Muscle of back (tissue), 11 donors: ENCODE data around the gene PSD2. TPM values are rescaled to one million over a fixed set of nuclear protein-coding genes. Genes with fewer than 3 reads are reported as not detected.

Experiments
- DNase-seq, 3 donors: peaks; one replicate each; pipeline versions ENCODE4 v3.0.0 to v3.0.0-alpha.2; 2013
- polyA plus RNA-seq, 10 donors: library from polyadenylated mRNA; unstranded; fragments of 120-200 nt; gene quantifications; one replicate each; pipeline ENCODE4 v1.2.1, GENCODE V29; 2013; ENCODE audit not compliant: insufficient read length in 10 of 10

The PSD2 gene
- polyA plus RNA-seq, 10 donors: 0.16 to 0.46 (median 0.24) TPM

DNA sequence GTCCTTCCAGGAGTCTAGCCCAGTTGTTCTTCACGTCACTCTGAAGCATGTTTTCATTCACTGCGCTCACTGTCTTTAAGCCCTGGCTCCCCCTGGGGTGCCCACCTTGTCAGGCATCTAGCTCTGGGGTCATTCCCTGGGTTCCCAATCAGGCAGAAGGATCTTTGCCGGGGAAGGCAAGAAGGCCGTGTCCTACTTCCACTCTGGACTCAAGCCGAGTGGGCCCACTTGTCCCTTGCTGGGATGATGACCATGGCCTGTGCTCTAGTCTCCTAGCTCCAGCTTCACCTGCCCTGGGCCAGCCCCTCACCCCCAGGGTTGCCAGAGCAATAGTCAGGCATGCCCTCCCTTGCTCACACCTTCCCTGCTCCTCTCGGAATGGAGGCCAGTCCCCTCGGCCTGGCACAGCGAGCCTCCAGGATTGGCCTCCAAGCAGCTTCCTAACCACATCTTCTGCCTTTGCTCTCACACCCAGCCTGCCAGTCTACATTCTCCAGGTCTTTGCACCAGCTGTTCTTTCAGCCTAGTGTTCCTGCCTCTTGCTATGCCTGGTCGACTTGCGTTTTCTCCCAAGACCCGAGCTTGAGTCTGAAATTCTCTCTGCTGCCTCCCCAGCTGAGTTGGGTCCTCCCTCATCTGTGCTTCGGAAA, 32.2 kb upstream of the PSD2 start:
- no peak for DNase-seq

DNA sequence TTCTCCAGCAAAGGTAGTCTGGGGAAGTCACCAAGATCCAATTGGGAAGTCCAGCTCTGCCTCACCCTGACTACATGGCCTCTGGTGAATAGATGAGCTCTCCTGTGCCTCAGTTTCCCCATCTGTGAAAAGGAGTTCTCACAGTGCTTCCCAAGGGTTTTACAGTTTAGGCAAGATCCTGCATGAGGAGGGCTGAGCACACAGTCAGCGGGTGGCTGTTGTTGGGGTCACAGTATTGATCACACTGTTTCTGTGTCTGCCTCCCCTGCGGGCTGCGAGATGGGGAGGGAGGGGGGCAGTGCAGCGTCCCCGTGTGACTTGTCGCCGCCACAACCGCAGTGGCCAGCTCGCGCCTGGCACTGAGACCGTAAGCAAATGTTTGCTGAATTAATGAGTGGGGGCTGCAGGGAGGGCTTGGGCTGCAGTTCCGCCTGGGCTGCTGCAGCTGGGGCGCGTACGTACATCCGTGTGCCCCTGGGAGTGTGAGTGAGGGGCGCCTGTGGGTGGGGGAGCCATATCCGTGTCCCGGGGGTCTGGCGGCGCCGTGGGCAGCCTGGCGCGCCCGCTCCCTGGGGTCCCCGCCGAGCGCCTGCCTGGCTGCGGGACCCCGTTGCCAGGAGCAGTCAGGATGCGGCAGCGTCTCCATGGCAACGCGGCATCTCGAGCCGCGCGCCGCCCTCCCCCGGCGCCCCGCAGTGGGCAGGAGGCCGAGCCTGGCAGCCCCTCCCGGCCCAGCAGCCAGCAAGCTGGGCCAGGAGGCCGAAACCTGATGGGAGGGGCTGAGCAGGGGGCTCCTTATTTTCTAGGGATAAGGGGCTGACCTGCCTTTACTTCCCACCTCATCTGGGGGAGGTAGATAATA, 31.4 kb upstream of the PSD2 start:
- peak in 2 of 3 donors; percentile 58 to 79 for DNase-seq

DNA sequence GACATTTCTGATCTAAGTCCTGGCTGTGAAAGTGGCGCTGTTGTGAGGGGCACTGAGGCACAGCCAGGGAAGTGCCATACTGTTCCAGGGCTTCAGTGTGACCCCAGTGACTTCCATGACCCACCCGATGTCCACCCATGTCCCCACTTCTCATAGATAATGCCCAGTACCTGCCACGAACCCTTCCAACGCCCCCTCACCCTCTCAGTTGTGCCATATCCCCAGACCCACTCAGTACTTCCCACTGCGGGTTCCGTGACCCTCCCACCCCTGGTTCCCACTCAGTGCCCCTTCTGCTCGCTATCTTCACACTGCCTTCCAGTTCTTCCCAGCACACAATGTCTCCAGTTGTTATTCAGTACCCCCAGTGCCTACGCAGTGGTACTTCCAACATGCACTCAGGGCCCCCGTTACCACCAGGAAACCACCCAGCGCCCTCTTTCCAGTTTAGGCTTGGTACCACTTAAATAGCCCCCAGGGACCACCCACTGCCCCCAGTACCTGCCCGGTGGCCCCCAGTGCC, 30.7 kb upstream of the PSD2 start:
- no peak for DNase-seq

DNA sequence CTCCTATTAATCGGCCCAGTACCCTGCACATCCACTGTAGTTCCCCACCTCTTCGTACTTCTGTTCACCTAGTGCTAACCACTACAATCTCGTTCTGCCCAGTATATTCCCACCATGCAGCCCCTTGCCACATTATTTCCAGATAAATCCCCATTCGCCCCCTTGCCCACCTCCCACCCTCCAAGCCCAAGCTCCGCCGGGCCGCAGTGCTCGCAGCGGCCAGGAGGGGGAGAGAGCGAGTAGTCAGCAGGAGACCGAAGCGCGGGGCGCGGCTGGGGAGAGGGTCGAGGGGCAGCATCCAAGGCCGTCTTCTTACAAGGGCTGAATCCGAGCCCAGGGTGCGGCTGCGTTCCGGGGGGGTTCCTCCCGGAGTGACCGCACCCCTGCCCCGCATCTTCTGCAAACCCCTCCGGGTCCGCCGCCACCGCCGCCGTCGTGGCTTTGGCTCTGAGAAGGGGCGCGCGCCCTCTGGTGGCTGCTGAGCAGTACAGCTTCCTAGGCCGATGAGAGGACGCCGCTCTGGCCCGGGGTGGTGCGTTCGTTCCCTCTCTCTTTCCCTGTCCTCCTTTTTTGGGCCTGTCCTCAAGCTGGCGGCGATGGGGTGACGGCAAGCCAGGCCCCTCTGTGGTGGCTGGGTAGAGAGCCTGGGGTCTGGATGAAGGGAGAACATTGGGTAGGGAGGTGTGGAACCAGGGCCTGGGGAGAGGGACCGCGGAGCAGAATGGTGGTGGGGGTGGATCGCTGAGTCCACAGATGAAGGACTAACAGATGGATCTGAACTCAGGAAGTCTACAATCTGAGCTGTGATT, 30.0 kb upstream of the PSD2 start:
- DNase-seq: peak; percentile 70 to 94 (median 89)

DNA sequence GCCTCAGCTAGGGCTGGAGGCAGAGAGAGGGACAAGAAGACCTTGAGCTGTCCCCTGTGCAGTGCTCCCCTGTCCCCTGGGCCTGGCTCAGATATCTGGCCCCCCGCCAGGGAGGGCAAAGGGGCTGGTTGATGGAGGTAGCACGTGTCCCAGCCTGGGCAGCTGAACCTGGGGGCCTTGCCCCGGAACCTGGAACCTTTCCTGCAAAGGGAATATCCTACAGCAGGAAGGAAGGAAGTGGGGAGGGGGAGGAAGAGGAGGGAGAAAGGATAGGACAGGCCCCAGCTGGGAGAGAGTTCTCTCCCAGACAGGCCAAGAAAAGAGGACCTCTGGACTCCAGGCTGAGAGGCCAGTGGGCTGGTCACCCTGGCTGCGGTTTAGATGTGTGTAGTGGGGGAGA, 27.6 kb upstream of the PSD2 start:
- no peak for DNase-seq

DNA sequence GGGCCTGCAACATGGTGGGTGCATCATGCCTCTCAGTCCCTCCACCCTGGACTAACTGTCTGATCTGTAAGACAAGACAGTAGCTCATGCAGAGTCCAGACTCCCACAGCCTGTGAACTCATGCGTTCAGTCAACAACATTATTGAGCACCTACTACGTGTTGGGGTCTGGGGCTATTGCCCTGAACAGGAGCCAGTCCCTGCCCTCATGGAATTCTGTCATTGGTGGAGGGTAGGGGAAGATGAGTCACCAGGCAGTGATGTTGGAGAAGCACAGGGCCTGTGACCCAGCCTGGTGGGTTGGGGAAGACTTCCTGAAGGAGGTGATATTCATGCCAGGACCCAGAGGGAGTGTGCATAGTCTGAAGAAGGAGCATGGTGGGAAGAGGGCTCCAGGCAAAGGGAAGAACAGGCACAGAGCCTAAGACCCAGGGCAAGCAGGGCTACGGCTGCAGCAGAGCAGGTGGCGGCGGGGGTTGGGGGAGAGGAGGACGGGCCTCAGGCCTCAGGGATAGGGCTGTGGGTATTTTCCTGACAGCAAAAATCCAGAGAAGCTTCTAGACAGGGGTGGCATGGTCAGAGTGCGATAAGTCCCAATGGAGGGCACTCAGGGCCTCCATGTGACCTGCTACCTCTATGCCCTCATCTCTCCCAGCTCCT, 26.7 kb upstream of the PSD2 start:
- DNase-seq: no peak

DNA sequence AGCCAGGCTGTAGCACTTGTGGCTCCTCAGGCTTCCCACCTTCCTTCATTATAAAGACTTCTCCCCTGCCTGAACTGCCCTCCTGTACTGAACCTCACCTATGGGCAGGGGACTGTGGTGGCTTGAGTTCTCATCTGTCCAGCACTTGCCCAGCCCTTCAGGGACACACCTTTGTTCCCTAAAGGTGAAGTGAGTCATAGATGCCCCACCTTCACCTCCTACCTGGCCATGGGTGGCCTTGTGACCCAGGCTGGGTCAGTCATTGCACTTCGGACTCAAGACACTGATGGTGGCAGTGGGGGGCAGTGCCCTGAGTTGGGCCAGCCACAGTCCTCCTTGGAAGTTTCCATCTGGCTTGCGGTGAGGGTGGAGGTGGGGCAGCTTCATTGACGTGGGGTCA, 26.1 kb upstream of the PSD2 start:
- no peak for DNase-seq

DNA sequence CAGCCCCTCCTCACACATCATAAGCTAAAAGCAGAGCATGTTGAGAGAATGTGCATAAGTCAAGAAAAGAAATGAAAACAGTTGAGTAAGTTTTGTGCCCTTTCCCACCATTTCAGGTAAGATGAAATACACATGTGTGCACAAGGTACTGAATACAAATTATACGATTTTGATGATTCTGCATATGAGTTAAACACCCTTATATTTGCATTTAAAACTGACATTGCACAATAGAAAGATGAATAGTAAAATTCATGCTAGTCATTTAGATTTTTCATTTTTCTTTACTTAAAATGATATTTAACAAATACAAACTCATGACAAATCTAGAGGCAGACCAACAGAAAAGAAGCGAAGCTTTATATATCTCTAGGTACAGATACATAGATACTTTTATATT, 24.9 kb upstream of the PSD2 start:
- no peak for DNase-seq

DNA sequence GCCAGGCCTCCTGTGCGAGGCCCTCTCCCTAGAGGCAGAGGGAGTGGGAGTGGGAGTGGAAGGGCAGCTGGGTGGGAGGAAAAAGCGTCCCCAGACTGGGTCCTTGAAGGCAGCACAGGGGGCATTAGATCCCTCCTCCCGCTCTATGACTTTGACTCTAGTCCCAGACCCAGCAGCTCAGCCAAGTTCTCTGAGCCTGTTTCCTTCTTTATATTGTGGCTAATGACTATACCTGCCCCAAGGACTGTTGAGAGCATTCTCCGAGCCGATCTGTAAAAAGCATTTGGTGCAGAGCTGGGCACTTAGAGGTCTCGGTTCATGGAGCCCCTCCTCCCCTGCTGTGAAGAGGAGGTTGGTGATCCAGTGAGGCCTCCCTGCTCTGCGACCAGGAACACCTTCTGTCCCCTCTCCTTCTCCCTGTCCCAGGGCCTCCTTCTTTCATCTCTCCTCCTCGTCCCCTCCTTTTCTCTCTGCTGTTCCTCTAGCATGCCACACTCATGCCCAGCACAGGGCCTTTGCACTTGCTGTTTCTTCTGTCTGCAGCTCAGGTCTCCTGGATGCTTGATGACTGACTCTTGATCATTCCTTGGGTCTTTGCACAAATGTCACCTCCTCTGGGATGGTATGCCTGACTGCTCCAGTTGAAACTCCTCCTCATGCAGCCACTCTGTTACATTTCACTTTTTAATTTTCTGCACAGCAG, 23.4 kb upstream of the PSD2 start:
- DNase-seq: peak in 1 of 3 donors; percentile 52

DNA sequence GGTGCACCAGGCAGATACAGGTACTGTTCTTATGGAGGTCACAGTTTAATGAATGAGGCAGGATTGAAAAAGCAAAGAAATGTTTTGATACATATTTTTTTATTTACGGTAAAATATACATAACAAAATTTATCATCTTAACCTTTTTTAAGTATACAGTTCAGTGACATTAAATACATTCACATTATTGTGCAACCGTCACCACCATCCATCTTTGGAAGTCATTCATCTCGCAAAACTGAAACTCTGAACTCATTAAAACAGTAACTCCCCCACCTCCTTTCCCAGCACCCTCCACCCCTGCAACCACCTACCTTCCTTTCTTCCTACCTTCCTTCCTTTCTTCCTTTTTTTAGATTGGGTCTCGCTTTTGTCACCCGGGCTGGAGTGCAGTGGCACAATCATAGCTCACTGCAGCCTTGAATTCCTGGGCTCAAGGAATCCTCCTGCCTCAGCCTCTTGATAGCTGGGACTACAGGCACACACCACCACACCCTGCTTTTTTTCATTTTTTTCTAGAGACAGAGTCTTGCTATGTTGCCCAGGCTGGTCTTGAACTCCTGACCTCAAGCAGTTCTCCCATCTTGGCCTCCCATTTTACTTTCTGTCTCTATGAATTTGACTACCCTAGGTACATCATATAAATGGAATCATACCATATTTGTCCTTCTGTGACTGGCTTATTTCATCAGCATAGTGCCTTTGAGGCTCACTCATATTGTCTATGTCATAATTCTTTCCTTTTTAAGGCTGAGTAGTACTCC, 22.5 kb upstream of the PSD2 start:
- no peak for DNase-seq

DNA sequence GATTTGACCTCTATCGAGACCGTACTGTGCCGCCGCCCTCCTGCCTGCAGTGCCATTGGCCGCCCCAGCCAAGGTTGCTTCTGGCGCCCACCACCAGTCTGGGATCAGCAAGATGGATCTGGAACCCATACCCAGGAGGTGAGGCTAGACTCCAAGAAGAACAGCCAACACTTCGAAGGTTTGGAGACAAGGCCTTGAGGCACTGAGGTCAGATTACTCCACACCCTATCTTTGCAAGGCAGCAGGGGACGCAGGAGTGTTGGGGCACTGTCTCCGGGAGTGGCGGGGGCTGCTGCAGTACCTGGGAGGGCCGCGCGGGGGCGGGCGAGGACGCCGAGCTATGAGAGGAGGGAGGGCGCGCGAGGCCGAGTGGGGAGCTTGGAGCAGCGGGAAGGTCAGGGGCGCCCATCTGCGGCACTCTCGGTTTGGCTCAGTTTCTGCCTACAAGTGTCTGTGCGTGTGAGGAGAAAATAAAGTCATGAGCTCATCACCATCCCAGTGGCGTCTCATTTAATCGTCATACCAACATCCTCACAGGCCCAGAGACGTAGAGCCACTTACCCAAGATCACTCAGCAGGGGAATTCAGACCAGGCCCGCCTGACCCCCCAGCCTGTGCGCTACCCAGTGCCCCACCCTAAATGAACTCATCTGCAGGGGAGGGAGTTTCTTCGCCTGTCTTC, 20.5 kb upstream of the PSD2 start:
- DNase-seq: peak in 2 of 3 donors; percentile 52 to 74

DNA sequence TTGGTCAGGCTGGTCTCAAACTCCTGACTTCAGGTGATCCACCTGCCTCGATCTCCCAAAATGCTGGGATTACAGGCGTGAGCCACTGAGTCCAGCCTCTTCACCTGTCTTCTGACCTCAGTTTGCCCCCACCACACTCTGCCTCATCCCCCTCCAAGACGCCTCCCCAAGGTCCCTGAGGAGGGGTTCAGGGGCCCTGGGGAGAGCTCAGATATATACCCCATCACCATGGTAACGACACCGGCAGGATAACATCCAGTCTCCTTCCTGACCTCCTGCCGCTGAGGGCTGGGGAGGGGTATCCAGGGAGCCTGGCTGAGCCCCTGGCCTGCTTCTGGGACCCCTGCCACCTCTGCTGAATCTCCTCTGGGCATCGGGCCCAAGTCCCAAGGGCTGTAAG, 19.7 kb upstream of the PSD2 start:
- no peak for DNase-seq

DNA sequence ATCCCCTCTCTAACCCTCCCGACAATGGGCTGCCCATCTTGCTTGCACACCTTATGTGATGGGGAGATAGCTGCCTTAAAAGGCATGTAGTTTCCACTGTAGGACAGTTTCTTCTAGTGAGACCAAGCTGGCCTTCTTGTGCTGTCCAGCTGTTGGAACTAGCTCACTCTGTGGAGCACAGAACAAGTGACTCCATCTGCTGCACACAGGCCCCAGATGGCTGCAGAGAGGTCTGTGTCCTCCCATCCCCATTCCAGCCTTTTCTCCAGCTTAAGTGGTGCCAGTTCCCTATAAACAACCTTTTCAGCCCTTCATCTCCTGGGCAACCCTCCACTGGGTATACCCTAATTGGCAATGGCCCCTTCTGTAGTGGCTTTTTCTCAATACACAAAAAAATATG, 18.7 kb upstream of the PSD2 start:
- DNase-seq: no peak

DNA sequence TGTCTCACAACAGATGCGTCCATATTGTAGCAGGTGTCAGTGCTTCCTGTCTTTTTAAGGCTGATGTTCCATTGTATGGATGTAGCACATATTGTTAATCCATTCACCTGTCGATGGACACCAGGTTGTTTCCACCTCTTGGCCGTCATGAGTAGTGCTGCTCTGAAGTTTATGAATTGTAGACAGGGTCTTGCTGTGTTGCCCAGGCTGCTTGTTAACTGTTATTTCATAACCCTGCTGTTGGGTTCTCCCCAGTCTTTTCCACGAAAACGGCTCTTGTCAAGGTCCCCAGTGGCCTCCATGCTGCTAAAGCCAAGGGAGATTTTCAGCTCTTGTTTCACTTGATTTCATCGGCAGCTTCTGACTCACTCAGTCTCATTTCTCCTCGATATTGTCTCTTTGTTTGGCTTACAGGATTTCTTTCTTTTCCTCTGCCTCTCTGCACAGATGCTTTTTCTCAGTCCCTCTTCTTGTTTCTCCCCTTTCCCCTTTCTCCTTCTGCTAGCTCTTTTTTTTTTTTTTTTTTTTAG, 12.1 kb upstream of the PSD2 start:
- DNase-seq: no peak

DNA sequence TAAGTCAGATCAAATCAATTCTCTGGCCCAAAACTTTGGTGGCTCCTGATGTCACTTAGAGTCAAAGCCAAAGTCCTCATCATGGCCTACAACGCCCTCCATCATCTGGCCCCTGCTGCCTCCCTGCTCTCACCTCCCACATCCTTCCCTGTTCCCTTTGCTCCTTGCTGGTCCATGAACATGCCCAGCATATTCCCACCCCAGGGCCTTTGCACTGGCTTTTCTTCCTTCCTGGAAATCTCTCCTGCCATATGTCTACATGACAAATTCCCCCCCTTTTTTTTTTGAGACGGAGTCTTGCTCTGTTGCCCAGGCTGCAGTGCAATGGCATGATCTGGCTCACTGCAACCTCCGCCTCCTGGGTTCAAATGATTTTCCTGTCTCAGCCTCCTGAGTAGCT, 11.1 kb upstream of the PSD2 start:
- no peak for DNase-seq

DNA sequence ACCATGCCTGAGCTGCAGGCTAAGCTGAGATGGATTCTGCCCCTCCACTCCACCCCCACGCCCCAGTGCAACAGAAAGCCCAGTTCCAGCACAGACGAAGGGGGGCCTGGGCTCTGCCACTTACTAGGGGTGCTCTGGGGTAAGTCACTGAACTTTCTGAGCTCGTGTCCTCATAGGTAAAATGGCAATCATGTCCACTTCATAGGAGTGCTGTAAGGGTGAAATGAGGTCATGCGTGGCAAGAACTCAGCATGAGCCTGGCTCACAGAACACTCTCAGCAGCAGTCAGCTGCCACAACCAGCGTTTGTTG, 8.4 kb upstream of the PSD2 start:
- DNase-seq: no peak

DNA sequence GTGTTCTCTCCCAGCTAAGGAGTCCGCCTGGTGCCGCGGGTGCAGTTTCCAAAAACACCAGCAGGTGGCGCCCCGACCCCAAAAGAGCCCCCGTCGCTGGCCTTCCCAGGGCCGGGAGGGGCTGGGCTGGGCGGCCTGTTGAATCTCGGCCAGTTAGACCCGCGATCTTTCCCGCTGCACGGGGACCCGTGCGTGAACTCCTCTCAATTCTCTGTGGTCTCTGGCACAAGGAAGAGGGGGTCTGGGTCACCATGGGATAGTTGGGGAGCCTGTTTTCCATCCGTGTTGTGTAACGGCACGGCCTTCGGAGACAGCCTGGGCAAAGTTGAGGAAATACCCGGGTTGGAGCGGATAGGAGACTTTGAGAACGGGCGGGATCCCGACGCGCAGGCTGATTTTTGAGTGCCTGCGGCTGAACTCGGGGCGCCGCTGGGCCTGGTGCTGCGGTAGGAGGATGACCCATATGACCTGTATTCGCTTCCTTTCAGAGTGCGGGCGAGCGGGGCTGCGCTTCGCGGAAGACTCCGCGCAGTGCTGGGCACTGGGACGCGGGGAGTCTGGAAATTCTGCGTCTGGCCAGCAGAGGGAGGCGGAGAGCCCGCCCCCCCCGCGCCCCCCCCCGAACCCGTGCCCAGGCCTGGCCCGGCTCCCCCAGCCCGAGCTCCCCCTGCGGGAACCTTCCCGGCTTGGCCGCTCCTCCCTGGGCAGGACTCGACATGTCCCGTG, 7.9 kb upstream of the PSD2 start:
- DNase-seq: peak; percentile 76 to 93 (median 84)

DNA sequence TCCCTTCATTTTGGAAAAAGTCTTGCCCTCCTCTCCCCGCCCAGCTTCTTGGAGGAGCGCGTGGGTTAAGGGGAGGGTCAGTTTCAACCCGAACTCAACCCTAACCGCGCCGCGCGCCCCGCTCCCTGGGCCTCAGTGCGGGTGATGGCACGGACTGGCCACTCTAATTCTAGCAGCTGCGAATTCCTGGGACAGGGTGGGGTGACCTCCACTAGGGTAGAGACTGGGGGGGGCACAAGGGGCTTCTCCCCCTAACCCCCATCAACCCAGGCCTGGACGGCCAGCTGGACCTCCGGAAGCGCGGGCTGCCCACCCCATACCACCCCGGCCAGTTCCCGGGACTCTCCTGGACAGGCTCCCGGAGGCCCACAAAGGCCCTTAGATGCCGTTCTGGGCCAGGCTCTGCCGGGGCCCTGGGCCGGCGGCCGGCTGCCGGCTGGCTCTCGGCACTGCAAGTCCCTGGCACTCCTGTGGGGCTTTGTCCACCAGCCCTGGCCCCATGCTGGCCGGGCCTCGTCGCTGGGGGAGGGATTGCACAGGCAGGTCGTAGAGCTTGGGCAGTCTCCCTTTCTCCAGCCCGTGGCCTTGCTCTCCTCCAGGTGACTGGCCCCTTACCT, 7.2 kb upstream of the PSD2 start:
- DNase-seq: no peak
